MM.1S (cell line): ENCODE data around the gene IGFBP2.

Source experiments
- EZH2 ChIP-seq: fragments of 300-600 bp; sonication (generic); optimal IDR thresholded peaks from 2 replicates; pipeline ENCODE3; 2017; ENCODE audit warnings: low read depth, mild to moderate bottlenecking, antibody characterized with exemption, low read length, mixed read lengths
- TF ChIP-seq, protein P1 (sequence below): fragments of 300-600 bp; sonication (generic); IDR thresholded peaks from 2 replicates; pipeline ENCODE4 v1.5.1; 2016; ENCODE audit warnings: antibody characterized with exemption, low read length, mixed read lengths

DNA sequence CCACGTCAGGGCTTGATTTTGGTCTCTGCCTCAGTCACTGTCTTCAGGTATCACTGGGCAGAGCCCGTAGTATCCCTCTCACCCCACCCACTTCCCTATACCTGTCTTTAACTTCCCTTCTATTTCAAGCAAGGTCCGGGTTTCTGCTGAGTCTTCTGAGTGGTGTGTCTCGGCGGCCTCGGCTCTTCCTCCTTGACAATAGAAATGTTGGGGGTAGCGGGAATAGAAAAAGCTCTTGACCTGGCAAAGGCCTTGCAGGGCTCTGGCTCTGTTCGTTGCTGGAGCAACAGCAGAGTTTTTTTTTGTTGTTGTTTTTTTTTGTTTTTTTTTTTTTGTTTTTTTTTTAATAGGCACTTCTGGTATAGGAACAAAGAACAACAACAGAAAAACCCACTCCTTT lies 78.1 kb downstream of the IGFBP2 start:
- TF ChIP-seq EZH2 = no peak
- TF ChIP-seq, protein P1, sequence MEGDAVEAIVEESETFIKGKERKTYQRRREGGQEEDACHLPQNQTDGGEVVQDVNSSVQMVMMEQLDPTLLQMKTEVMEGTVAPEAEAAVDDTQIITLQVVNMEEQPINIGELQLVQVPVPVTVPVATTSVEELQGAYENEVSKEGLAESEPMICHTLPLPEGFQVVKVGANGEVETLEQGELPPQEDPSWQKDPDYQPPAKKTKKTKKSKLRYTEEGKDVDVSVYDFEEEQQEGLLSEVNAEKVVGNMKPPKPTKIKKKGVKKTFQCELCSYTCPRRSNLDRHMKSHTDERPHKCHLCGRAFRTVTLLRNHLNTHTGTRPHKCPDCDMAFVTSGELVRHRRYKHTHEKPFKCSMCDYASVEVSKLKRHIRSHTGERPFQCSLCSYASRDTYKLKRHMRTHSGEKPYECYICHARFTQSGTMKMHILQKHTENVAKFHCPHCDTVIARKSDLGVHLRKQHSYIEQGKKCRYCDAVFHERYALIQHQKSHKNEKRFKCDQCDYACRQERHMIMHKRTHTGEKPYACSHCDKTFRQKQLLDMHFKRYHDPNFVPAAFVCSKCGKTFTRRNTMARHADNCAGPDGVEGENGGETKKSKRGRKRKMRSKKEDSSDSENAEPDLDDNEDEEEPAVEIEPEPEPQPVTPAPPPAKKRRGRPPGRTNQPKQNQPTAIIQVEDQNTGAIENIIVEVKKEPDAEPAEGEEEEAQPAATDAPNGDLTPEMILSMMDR = no peak
